AG04450 (cell line): ENCODE measurements around the gene TXNRD2. TPM values are rescaled to one million over a fixed set of nuclear protein-coding genes. Genes with fewer than 3 reads are reported as not detected.
A peak's percentile ranks its signal among the peaks of the same experiment; 100 is the strongest.
"Not testable (repeated sequence)": the region's sequence is repeated elsewhere in the genome, so short reads cannot be mapped to it uniquely, and the experiment has no call there.

ENCODE experiments used
- CTCF ChIA-PET: fragments of 300-600, 350-600 bp; formaldehyde crosslinking; extraction: SDS; loops from one replicate; lab custom pipeline; 2022; ENCODE audit warnings: antibody characterized with exemption, inconsistent platforms; lab: Charles Lee
- POLR2A ChIA-PET: fragments of 350-600 bp; formaldehyde crosslinking; extraction: SDS; loops from one replicate; lab custom pipeline; 2021; ENCODE audit warnings: antibody characterized with exemption, inconsistent platforms; lab: Yijun Ruan, JAX
- DNase-seq: peaks from one replicate; pipeline ENCODE4 v3.0.0-alpha.2; 2011; ENCODE audit warnings: low read depth, low spot score
- H3K27ac ChIP-seq: one replicate; pipeline ENCODE4 v1.5.1; 2012; ENCODE audit warnings: low read depth, low read length, control low read depth
- H3K27me3 ChIP-seq: one replicate; pipeline ENCODE4 v1.6.0; 2012; ENCODE audit warnings: low read length; ENCODE audit not compliant: control insufficient read depth, insufficient read depth
- H3K4me3 ChIP-seq: 2 replicates; pipeline ENCODE4 v1.5.1; 2011; ENCODE audit warnings: mild to moderate bottlenecking, low read depth, low read length, control low read depth
- H3K9me3 ChIP-seq: 2 replicates; pipeline ENCODE4 v1.5.1; 2012; ENCODE audit warnings: low read length; ENCODE audit not compliant: control insufficient read depth, insufficient read depth
- CTCF ChIP-seq: IDR thresholded peaks from 2 replicates; pipeline ENCODE4 v1.5.1; 2011; ENCODE audit warnings: low read depth, low read length, control low read depth, inconsistent platforms
- polyA plus RNA-seq: library from polyadenylated mRNA; depleted of rRNA; stranded (reverse); fragments of >200 nt; gene quantifications from 2 replicates; pipeline ENCODE4 v1.2.3, GENCODE V29; 2011

Gene TXNRD2
- polyA plus RNA-seq, 1 experiment, result 13.3 TPM

- DNase-seq, result no peak
- Histone ChIP-seq H3K27me3 (no peaks in the 10 kb centered on the region), H3K27ac (no peak overlapping the region), H3K9me3 (no peaks in the 10 kb centered on the region; the same call in 1 of the 2 replicates), H3K4me3 (no peak overlapping the region)
- ChIA-PET POLR2A (interaction anchor here (1.4 to 1.6 kb wide), 2 partner anchors 8 to 15 kb away, joined by 3 to 4 read pairs; no protein-coding TSS in a partner anchor), CTCF (interaction anchor here (2.5 kb wide), 1 partner anchor 155 kb away, joined by 13 read pairs; no protein-coding TSS in a partner anchor)
- TF ChIP-seq CTCF, result no peak
Observed at GRCh38 chr22:19885841-19886592, 55.6 kb downstream of the TXNRD2 start.

- ChIA-PET CTCF (interaction anchor here (0.7 to 1.2 kb wide), 2 partner anchors 25 to 155 kb away, joined by 3 read pairs; no protein-coding TSS in a partner anchor), POLR2A (interaction anchor here (1.6 kb wide), 1 partner anchor 14 kb away, joined by 4 read pairs; no protein-coding TSS in a partner anchor)
- no peak for TF ChIP-seq CTCF
- Histone ChIP-seq H3K4me3 (no peak overlapping the region), H3K27ac (no peak overlapping the region), H3K9me3 (no peaks in the 10 kb centered on the region; the same call in 1 of the 2 replicates), H3K27me3 (no peaks in the 10 kb centered on the region)
- DNase-seq, result no peak
Observed at GRCh38 chr22:19884954-19885751, 56.5 kb downstream of the TXNRD2 start.

GRCh38 chr22:19884161-19884953 lies 57.3 kb downstream of the TXNRD2 start:
- TF ChIP-seq CTCF, result no peak
- POLR2A ChIA-PET, result interaction anchor here (0.6 to 1.6 kb wide), 2 partner anchors 13 to 1879 kb away, joined by 3 to 4 read pairs; no protein-coding TSS in a partner anchor
- H3K4me3 ChIP-seq, result no peak overlapping the region
- CTCF ChIA-PET, result interaction anchor here (0.7 to 1.2 kb wide), 2 partner anchors 26 to 154 kb away, joined by 3 read pairs; no protein-coding TSS in a partner anchor
- H3K9me3 ChIP-seq, result no peaks in the 10 kb centered on the region; the same call in 1 of the 2 replicates
- H3K27ac ChIP-seq, result no peak overlapping the region
- H3K27me3 ChIP-seq, result no peaks in the 10 kb centered on the region
- DNase-seq, result no peak

GRCh38 chr22:19883446-19883845 lies 58.2 kb downstream of the TXNRD2 start:
- DNase-seq, H3K4me3 ChIP-seq, H3K27me3 ChIP-seq, H3K9me3 ChIP-seq, POLR2A ChIA-PET, CTCF ChIA-PET: not testable (repeated sequence)
- H3K27ac ChIP-seq, result peak overlapping the region; percentile 95
